AG09319 (cell line): ENCODE measurements around the gene SPTBN1.

Experiments
- DNase-seq: peaks from one replicate; pipeline ENCODE4 v3.0.0-alpha.2; 2010; ENCODE audit warnings: low read depth; ENCODE audit errors: extremely low read depth
- CTCF ChIP-seq: IDR thresholded peaks from 2 replicates; pipeline ENCODE4 v1.5.1; 2011; ENCODE audit warnings: low read depth, mild to moderate bottlenecking, inconsistent platforms, low read length, moderate library complexity

Gene SPTBN1

GRCh38 chr2:54540194-54540593, 84.1 kb downstream of the SPTBN1 start:
- no peak for TF ChIP-seq CTCF

GRCh38 chr2:54541995-54542394, 85.9 kb downstream of the SPTBN1 start:
- no peak for TF ChIP-seq CTCF
- no peak for DNase-seq

More at GRCh38 chr2:54540194-54540593, 84.1 kb downstream of the SPTBN1 start:
- no peak for DNase-seq

GRCh38 chr2:54543733-54544396, 87.7 kb downstream of the SPTBN1 start:
- no peak for DNase-seq

GRCh38 chr2:54545702-54546450, 89.7 kb downstream of the SPTBN1 start:
- DNase-seq, result no peak
- TF ChIP-seq CTCF, result no peak

More at GRCh38 chr2:54543733-54544396, 87.7 kb downstream of the SPTBN1 start:
- no peak for TF ChIP-seq CTCF

GRCh38 chr2:54546518-54546917, 90.4 kb downstream of the SPTBN1 start:
- TF ChIP-seq CTCF, result no peak
- no peak for DNase-seq

- no peak for TF ChIP-seq CTCF
- no peak for DNase-seq
These were observed 91.0 kb downstream of the SPTBN1 start for GRCh38 chr2:54546923-54547720.
